GM19239 (cell line): ENCODE results near the gene SHH.

ENCODE experiments used
- DNase-seq: peaks from one replicate; pipeline ENCODE4 v3.0.0; 2011; ENCODE audit warnings: low spot score; ENCODE audit not compliant: insufficient read length
- FAIRE-seq: peaks from 2 replicates; lab custom pipeline; 2011; peaks lifted over from hg19 to GRCh38; lab: Jason Lieb, UNC

The SHH gene

DNA sequence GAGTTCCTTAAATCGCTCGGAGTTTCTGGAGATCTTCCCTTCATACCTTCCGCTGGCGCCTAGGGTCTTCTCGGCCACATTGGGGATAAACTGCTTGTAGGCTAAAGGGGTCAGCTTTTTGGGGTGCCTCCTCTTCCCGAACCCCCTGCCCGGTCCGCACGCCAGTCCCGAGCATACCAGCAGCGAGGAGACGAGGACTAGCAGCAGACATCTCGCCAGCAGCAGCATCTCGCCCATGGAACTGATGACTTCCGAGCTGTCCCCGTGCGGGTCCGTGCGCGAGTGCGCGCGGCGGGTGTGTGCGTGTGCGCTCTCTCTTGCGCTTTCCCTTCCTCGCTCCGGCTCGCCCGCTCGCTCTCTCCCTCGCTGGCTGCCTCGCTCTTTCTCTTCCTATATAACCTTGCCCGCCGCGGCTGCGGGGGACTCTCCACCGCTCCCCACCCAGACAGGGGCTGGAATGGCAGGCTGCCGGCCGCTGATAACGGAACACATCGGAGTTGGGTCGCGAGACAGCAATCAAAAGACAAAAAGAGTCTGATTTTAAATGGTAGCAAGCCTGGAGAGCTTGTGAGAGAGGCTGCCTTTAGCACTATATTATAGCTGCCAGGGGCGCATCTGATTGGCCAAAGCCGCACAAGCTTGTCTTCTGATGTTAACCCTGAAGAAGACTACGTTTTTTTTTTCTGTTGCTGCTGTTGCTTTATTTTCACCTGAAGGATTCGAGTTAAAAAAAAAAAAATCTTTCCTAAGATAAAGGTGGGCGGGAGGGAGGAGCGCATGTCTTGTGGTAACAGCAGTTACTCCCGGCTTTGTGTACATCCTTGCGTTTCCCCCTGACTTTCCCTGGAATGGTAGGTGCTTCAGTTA is at the start of gene SHH:
SHH (minus strand) TSS at position 569 of the 867 bp plus-strand sequence; CDS start at position 228, 341 bp downstream.
- FAIRE-seq (no peak), DNase-seq (no peak)

DNA sequence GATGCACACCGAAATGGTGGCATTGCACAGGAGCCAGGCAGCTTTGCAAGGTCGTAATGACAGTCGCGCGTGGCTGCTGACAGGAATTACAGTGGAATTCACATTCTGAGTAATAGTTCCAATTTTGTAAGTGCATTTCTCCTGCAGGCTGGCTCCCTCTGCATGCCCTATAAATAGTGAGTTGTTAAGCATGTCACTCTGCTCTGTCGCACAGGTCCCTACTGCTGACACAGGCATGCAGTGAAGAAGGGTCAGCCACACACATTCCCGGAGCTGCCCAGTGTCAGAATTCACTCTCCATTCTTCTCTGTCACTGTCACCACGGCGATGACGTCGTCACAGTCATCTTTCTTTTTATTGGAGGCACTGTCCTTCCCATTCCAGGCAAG is 49.2 kb upstream of the SHH start:
- FAIRE-seq (no peak), DNase-seq (no peak)

DNA sequence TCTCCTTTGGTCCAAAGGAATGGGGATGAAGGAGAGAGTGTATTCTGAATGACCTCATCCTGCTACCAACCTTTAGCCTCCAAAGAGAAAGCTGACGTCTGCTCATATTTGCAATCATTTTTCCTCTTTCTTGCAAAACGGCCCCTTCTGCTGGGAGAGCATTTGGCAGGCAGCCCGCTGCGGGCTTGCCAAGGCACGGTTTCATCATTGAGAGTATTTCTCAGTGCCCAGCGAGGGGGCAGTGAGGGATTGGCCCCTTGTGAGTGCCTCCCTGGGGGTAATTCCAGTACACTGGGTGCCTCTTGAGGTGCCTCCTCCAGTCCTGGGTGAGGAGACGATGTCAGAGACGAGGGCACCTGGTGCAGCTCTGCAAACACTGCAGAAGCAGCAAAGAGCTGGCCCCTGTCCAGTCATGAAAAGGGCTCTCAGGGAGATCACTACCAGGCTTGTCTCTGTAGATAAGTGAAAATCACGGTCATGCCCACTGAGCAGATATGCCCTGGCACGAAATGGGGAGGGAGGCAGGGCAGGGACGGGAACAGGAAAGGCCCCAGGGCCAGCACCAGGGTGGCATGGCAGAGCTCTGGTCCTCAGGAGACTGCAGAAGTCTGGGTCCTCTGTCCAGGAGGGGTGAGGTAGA is 48.7 kb upstream of the SHH start:
- FAIRE-seq: no peak
- DNase-seq: no peak

DNA sequence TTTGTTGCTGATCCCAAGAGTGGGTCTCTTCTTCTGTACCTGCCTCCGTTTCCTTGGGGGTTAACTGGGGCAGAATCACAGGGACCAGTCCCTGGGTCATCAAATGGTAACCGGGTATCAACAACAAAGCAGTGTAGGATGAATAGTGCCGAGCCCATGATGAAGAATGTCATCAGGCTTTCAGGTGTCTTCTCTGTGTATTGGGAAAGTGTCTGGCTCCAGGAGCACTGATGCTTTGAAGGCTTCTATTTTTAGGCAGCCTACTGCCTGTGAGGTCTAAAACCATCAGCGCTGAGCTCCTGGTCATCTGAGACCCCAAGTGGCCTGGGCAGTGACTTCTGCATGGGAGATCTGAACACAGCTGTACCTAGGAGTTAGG is 48.2 kb upstream of the SHH start:
- FAIRE-seq (no peak), DNase-seq (no peak)

DNA sequence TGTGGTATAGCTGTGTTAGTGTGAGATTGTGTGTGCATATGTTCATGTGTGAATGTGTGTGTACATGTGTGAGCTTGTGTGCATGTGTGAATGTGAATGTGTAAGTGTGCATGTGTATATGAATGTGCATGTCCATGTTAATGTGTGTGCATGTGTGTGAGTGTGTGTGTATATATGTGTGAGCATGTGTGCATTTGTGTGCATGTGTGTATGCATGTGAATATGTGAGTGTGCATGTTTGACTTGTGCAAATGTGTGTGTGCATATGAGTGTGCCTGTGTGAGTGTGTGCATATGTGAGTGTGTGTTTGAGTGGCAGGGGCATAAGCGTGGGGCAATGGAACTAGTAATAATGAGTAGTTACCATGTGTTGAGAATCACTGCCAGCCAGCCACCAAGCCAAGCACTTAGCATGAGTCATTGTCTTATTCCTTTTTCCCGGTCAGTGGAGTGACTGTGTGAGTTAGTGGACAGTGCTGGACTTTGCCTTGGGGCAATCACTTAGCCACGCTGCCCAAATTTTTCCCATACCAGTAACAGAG is 46.3 kb upstream of the SHH start:
- FAIRE-seq: no peak
- DNase-seq: no peak

DNA sequence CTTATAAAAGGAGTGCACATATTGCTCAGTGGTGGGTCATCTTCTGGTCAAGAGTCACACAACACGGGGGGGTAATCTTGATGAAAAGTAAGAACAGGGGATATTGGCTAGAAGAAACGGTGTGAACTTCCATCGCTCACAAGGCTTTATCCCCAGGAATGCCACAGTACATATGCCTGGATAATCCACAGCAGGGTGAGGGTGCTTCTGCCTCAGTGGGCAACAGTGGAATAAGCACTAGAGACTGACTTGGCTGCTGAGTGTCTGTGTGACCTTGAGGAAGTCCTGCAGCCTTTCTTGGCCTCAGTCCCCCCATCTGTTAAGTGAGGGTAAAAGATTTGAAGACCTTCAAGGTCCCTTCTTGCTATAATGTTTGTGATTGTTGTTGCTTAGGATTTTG is 44.9 kb upstream of the SHH start:
- DNase-seq (no peak), FAIRE-seq (no peak)

DNA sequence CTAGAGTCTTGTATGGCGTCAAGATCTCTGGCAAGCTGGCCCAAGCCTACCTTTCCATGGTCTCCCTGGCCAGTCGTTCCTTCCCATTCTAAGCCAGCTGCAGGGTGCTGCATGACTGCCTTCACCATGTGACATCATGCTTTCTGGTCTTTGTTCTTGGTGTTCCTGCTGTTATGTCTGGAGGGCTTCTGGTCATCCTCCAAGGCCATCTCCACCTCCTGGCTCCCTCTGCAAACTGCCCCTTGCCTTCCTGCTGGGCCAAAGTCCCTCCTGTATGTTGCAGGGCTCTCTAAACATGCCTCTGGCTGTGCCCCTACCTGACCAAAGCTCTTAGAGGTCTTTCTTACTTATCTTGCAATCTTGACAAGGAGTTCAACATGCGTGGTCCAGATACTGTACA is 44.4 kb upstream of the SHH start:
- no peak for FAIRE-seq

DNA sequence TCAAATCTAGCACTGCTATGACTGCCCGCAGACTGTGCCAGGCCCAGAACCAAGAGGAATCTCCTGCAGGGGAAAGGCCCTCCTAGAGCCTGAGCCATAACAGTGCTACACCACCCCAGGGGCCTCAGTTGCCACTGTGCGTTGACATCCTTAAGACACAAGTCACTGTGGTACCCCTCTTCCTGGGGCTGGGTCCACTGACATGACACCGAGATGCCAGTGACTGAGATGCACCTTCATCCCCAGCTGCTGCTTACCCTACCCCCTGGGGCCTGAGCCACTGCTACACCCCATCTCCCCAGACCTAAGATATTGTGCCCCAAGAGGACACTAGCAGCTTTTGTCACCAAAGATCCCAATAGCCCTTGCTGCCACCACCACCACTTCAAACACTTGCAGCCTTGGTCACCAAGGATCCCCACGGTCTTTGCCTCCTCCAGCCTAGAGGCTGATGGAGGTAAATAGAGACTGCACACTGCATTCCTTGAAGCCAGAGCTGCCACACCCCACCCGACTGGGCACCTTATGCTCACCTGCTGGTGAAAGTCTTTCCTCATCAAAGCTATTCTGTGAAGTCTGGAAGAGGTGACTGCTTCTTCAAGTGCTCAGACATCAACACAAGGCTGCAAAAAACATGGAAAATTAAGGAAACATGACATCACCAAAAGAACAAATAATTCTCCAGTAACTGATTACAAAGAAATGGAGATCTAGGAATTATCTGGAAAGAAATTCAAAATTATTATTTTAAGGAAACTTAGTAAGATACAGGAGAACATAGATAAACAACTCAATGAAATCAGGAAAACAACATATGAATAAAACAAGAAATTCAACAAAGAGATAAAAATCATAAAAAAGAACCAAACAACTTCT is 40.4 kb upstream of the SHH start:
- no peak for FAIRE-seq
- DNase-seq: no peak

More for the DNA sequence above, 44.4 kb upstream of the SHH start:
- no peak for DNase-seq

DNA sequence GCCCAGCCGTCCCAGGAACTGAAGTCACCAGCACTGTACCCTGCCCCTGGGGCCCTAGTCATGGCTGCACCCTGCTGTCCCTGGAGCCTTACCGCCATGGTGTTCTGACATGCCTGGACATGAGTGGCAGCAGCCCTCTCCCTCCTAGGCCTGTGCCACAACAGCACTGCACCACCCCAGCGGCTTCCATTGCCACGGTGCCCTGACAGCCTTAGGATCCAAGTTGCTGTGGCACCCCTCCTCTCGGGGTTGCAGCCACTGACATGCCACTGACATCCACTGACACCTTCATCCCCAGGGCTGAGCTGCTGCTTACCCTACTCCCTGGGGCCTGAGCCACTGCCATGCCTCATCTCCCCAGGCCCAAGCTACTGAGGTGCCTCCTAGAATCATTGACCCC is 39.6 kb upstream of the SHH start:
- no peak for DNase-seq
- FAIRE-seq: no peak

DNA sequence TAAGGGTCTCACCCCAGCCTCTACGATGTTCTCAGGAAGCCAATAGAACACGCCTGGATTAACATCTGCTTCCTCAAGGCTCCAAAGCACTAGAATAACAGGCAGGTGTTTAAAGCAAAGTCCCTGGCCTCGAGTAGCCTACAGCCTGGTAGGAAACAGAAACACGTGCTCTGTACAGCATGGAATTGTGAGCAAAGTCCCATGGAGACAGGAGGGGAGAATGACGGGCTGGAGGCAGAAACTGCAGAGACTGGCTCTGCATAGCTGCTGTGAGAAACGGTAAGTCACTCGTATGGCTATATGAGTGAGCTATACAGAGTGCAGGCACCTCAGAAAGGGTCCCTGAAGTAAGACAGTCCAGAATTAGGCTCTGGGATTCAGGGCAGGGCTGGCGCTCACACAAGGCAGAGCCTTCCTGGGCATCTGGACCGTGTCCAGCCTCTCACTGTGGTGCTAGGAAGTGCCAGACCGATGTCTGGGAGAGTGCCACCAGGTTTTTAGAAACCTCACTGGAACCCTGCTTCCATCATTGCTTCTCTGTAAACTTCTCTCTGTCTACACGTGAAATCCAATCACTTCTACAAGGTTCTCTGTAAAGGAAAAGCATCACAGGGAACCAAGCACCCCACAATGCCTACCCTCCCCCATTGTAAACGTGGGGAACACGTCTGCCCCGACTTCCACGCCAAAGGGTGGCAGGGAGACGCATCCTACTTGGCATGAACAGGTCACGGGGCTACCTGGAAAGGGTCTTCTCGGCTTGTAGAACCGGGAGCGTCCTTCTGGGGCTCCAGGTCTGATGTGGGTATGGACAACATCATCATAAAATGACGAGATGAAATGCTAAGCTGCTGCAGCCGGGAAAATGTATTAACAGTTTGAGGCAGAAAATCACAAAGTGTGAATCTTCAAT is 38.8 kb upstream of the SHH start:
- no peak for DNase-seq
- no peak for FAIRE-seq

DNA sequence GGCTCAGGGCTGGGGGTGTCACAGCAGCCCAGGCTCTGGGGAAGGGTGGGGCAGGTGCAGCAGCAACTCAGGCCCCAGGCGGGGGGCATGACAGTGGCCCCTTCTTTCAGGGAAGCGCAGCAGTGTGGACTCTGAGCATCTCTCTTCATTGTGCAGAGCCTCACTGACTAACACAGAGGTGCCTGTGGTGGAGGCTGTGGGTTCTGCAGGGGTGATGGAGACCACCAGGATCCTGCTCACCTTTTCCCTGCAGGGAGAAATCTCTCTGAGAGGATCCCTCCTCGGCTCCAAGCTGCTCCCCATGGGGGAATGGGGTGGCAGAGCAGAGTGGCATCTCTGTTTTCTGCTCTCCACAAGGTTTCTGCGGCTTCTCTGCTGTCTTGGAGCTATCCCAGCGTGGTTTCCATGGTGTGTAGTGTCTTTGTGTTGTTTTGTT is 37.8 kb upstream of the SHH start:
- no peak for DNase-seq

DNA sequence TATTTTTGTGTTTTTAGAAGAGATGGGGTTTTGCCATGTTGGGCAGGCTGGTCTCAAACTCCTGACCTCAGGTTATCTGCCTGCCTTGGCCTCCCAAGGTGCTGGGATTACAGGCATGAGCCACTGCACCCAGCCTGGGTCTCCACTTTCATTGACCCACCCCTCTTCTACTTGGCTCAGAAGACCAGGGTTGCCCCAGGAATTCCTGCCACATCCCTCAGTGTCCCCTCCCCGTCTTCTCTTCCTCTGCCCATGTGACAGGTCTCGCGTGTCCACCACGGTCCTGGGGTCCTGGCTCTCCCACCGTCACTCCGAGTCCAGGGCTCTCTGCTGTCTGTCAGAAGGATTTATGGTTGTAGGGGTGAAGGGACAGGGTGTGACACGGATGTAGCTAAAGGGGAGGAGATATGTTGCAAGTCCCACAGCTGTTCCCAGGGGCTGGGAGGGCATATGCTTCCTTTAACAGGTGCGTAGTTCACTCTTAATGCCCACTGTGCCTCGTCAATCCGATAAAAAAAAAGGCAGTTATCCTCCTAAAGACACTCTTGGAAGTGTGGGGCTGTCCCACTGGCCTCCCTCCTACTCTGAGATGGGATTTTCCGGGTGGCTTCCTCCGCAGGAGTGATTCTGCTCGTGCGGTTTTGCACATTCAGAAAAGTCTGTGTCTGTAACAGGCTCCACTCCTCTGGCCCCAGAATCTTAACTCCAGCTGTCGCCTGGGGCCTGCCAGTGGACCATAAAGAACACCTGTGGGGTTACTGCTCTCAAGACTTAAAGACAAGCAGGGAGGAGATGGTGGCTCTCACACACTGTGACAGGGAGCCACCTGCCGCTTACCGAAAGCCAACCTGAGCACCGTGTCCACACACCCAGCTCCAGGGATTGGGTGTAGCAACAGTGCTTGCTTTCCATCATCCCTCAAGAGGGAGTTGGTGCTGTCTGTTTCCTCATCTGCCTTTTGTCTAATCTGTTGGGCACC is 36.7 kb upstream of the SHH start:
- FAIRE-seq (no peak), DNase-seq (no peak)

More for the DNA sequence above, 37.8 kb upstream of the SHH start:
- FAIRE-seq: no peak

DNA sequence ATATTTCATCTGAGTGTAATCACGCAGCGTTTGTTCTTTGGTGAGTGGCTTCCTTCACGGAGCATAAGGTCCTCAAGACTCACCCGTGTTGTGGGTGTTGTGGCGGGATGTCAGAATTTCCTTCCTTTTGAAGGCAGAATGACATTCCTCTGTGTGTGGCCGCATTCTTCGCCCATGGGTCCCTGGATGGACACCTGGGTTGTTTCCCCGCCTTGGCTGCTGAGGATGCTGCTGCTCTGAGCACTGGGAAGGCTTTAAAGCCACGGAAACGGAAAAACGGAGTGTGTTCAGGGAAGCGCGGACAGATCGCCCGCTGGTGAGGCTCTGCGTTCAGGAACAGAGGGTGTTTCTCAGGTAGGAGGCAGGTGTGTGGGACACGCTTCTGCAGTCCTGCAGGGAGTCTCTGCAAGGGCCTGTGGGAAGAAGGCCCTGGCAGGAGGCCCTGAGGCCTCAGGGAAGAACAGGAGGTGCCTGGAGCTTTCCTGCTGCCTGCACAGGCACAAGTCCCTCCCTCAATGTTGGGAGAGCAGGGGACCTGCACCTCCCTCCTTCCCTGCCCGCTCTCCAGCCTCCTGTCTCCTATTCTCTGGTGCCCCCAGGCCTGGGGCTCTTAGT is 35.7 kb upstream of the SHH start:
- no peak for FAIRE-seq
- DNase-seq: no peak

DNA sequence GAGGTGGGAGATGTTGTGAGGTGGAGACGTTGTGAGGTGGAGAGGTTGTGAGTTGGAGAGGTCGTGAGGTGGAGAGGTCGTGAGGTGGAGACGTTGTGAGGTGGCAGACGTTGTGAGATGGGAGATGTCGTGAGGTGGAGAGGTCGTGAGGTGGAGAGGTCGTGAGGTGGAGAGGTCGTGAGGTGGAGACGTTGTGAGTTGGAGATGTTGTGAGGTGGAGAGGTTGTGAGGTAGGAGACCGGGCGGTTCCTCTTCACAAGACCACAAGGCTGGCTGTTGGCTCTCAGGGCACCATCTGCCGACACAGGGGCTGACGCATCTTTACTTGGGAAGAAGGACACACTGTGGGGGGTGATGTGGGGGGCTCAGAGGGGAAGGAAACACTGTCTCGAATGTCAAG is 34.7 kb upstream of the SHH start:
- DNase-seq: no peak
- FAIRE-seq: no peak

DNA sequence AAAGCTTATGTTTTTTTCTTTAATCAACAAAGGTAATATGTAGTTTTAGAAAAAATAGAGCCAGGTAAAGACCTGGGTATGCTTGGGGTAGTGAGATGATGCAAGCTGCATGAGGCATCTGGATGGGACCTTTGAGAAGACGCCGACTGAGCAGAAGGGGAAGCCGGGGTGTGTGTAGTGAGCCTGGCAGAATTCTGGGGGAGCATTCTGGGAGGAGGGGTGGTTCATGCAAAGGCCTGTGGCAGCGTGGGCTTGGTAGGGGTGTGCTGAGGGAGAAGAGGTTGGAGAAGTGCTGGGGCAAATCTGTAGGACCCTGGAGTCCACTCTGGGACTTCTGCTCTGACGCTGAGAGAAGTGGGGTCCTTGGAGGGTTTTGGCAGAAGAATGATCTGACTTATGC is 33.9 kb upstream of the SHH start:
- FAIRE-seq (no peak), DNase-seq (no peak)

DNA sequence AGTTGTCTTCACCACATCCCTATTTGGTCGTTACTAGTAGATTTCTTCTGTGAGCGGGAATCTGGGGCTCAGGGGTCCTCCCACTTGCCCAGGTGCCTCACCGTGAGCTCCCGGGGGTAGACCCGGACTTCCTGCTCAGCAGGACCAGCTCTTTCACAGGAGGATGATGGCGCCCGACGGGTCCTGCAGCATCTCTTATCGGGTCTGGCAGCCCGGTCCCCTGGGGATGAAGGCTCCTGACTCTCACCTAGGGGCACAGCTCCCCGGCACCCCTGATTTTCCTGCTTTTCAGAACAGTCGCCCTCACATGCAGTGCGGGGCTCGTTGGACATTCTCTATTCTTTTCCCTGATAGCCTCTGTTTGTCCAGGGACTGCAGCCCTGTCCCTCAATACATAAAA is 33.0 kb upstream of the SHH start:
- no peak for FAIRE-seq
- no peak for DNase-seq

DNA sequence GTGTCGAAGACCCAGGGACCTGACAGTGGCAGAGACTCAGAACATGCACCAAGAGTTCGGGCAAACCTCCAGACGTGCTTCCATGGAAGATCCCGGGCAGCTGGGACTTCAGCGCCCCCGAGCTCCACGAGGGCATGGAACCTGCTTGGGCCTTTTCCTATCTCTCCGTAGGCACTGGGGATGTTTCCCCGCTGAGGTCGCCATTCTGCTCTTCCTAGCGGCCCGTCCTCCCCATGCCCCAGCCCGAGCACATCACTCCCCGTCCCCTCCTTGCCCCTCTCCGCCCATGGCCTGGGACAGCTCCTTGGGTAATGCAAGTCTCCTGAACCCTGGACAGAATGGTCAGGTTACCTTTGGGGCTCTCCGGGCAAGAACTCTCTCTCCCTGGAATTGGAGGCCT is 32.3 kb upstream of the SHH start:
- DNase-seq (no peak), FAIRE-seq (no peak)

DNA sequence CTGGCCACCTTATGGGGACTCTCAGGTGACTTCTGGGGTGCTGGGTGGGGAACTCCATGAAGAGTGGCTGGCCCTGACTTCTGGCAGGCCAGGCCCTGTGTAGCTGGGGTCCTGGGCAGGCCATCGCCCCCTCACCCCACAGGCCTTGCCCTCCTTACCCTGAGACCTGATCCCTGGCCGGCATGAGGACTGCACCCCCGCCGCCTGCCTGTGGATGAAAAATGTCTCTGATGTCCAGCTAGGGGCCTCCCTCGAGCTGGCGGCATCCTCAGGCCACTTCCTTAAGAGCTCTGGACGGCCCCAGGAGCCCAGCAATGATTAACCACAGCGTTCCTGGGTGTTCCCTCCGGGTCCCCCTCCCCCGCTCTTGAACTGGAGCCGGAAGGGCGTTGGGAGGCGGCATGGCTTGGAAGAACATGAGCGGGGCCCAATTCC is 31.8 kb upstream of the SHH start:
- no peak for FAIRE-seq

More for the DNA sequence above, 31.8 kb upstream of the SHH start:
- no peak for DNase-seq
